Muscle of leg (tissue), 11 donors: ENCODE data around the gene SYNJ2BP. TPM values are rescaled to one million over a fixed set of nuclear protein-coding genes. Genes with fewer than 3 reads are reported as not detected.
A peak's percentile ranks its signal among the peaks of the same experiment; 100 is the strongest.

Experiments used
- DNase-seq: peaks from one replicate; pipeline ENCODE4 v3.0.0; 2013
- H3K27ac ChIP-seq: one replicate; pipeline ENCODE4 v1.5.1; 2013; ENCODE audit warnings: mild to moderate bottlenecking, low read length, control low read depth
- H3K27me3 ChIP-seq: one replicate; pipeline ENCODE4 v1.6.1; 2013; ENCODE audit warnings: low read length; ENCODE audit not compliant: control insufficient read depth, insufficient read depth
- H3K36me3 ChIP-seq: one replicate; pipeline ENCODE4 v1.6.1; 2013; ENCODE audit warnings: low read length; ENCODE audit not compliant: control insufficient read depth, insufficient read depth
- H3K4me1 ChIP-seq: one replicate; pipeline ENCODE4 v1.6.1; 2013; ENCODE audit warnings: low read length; ENCODE audit not compliant: control insufficient read depth, insufficient read depth
- H3K4me3 ChIP-seq: one replicate; pipeline ENCODE4 v1.5.1; 2013; ENCODE audit warnings: low read length, control low read depth
- H3K9me3 ChIP-seq: replicated peaks from 2 replicates; pipeline ENCODE4 v1.6.1; 2013; ENCODE audit warnings: low read depth, low read length; ENCODE audit not compliant: control insufficient read depth
- WGBS: methylation state at CpG from one replicate; pipeline ENCODE4 v1.1.5; 2013; ENCODE audit warnings: missing lambda C conversion rate; ENCODE audit not compliant: insufficient coverage; 5-methylcytosine and 5-hydroxymethylcytosine counted together
- polyA plus RNA-seq, 8 donors: library from polyadenylated mRNA; unstranded; fragments of 120-200 nt; gene quantifications; one replicate each; pipeline versions ENCODE4 v1.2.1 to v1.2.3, GENCODE V29; 2013; ENCODE audit warnings: inconsistent platforms in 1 of 8, low replicate concordance in 1 of 8; ENCODE audit not compliant: insufficient read length in 8 of 8, insufficient read depth in 1 of 8
- total RNA-seq: library from RNA; stranded (reverse); fragments of 120-200 nt; gene quantifications from one replicate; pipeline ENCODE4 v1.2.4, GENCODE V29; 2013

The SYNJ2BP gene
- total and polyA plus RNA-seq, 9 donors = 18.3 to 34.2 (median 22.8) TPM

- DNase-seq = no peak
- H3K27ac ChIP-seq = no peak overlapping the region
- H3K36me3 ChIP-seq = peaks cover 6% of the 10 kb centered on the region
- H3K4me3 ChIP-seq = no peak overlapping the region
- H3K27me3 ChIP-seq = no peaks in the 10 kb centered on the region
- H3K4me1 ChIP-seq = no peaks in the 10 kb centered on the region
- WGBS = 100% methylated on average over 2 of the region's 2 CpGs
- no peaks in the 10 kb centered on the region for H3K9me3 ChIP-seq
These were observed 18.6 kb downstream of the SYNJ2BP start for GRCh38 chr14:70398280-70398679.

- Histone ChIP-seq H3K4me1 (no peaks in the 10 kb centered on the region), H3K36me3 (peaks cover 6% of the 10 kb centered on the region), H3K27ac (no peak overlapping the region), H3K4me3 (no peak overlapping the region), H3K9me3 (no peaks in the 10 kb centered on the region), H3K27me3 (no peaks in the 10 kb centered on the region)
- 100% methylated on average over 2 of the region's 2 CpGs for WGBS
- DNase-seq = no peak
These were observed 19.1 kb downstream of the SYNJ2BP start for GRCh38 chr14:70397746-70398145.

- Histone ChIP-seq H3K27me3 (no peaks in the 10 kb centered on the region), H3K36me3 (peaks cover 6% of the 10 kb centered on the region), H3K9me3 (no peaks in the 10 kb centered on the region), H3K27ac (no peak overlapping the region), H3K4me1 (no peaks in the 10 kb centered on the region), H3K4me3 (no peak overlapping the region)
- no peak for DNase-seq
These were observed 22.1 kb downstream of the SYNJ2BP start for GRCh38 chr14:70394674-70395306.

- Histone ChIP-seq H3K4me3 (no peak overlapping the region), H3K9me3 (no peaks in the 10 kb centered on the region), H3K36me3 (peaks cover under 1% of the 10 kb centered on the region), H3K4me1 (no peaks in the 10 kb centered on the region), H3K27ac (no peak overlapping the region), H3K27me3 (no peaks in the 10 kb centered on the region)
- no CpG with 5 or more reads among the region's 3 CpGs for WGBS
- DNase-seq = no peak
These were observed 24.2 kb downstream of the SYNJ2BP start for GRCh38 chr14:70392676-70393075.

DNA sequence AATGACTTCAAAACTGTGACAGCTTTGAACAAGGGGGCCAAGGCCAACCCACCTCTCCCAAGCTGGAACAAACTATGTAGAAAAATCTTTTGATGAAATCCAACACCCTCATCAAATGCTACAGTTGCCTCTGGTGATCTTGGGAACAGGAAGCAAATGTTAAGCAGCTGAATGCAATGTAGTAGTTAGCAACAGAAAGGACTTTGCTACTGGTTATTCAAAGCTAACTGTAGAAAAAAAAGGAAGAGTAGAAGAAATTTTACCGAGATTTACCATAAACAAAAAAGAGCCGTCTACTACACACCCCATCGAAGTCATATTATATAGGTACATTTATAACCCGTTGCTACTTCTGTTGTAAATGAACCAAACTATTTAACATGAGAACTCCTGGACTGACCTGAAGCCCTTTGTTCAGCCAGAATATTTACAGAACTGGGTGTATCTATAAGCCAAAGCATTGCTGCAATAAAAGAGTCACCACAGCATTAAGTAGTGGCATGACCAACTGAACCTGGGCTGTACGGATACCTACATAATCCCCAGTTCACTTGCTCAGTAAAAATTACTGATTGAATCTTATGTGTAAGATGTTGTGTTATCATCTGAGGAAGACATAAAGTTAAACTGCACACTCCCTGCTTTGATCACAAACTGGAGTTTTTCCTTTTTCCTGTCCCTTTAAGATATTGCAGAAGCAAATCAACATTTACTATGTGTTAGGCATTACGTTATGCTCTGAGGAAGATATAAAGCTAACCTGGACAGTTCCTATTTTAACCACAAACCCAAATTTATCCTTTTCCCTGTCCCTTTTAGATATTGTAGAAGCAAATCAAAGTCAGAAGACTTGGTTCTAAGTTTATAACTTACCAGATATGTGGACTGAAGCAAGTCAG lies 25.1 kb downstream of the SYNJ2BP start:
- Histone ChIP-seq H3K4me3 (no peak overlapping the region), H3K27me3 (no peaks in the 10 kb centered on the region), H3K36me3 (no peaks in the 10 kb centered on the region), H3K9me3 (no peaks in the 10 kb centered on the region), H3K4me1 (no peaks in the 10 kb centered on the region), H3K27ac (no peak overlapping the region)
- WGBS = 100% methylated on average over 1 of the region's 6 CpGs
- peak; percentile 7 for DNase-seq

DNA sequence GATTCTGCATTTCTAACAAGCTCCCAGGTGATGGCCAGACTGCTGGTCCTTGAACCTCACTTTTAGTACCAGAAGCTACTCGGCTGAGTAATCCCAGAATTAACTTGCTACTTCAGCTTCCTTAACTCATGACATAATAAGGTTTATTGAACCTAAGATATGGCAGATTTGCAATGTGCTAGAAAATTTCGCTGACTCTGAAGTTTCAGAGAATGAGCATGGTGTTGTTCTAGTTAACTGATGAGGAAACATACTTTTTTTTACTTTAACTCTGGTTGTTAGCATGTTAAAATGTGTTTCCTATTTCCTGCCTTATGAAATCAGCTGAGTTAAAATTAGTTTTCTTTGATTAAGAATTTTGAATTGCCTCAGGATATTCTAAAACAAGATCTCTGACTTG lies 34.4 kb downstream of the SYNJ2BP start:
- H3K4me3 ChIP-seq = no peak overlapping the region
- H3K27me3 ChIP-seq = no peaks in the 10 kb centered on the region
- H3K4me1 ChIP-seq = no peaks in the 10 kb centered on the region
- H3K36me3 ChIP-seq = peaks cover 3% of the 10 kb centered on the region
- DNase-seq = no peak
- H3K9me3 ChIP-seq = no peaks in the 10 kb centered on the region
- H3K27ac ChIP-seq = no peak overlapping the region
- no CpG with 5 or more reads among the region's 2 CpGs for WGBS

- Histone ChIP-seq H3K27me3 (no peaks in the 10 kb centered on the region), H3K27ac (no peak overlapping the region), H3K4me1 (no peaks in the 10 kb centered on the region), H3K9me3 (no peaks in the 10 kb centered on the region), H3K36me3 (peaks cover 3% of the 10 kb centered on the region), H3K4me3 (no peak overlapping the region)
- no peak for DNase-seq
These were observed 36.1 kb downstream of the SYNJ2BP start for GRCh38 chr14:70380824-70381223.

- peaks cover 8% of the 10 kb centered on the region for H3K36me3 ChIP-seq
These were observed 38.2 kb downstream of the SYNJ2BP start for GRCh38 chr14:70378696-70379095.

More at GRCh38 chr14:70378696-70379095, 38.2 kb downstream of the SYNJ2BP start:
- DNase-seq = no peak
- Histone ChIP-seq H3K4me1 (no peaks in the 10 kb centered on the region), H3K9me3 (no peaks in the 10 kb centered on the region), H3K27ac (no peak overlapping the region), H3K4me3 (no peak overlapping the region), H3K27me3 (no peaks in the 10 kb centered on the region)
- no CpG with 5 or more reads among the region's 1 CpG for WGBS

Other genes starting within 250 kb of the SYNJ2BP start
- 5.5 TPM for gene SLC8A3, start 228.1 kb downstream of the SYNJ2BP start, total RNA-seq
- gene SLC8A3, start 228.1 kb downstream of the SYNJ2BP start, polyA plus RNA-seq = 1 to 10 TPM; 3.6 to 4.9 (median 4.2) TPM
- 53.4 TPM for gene COX16, start 57.4 kb downstream of the SYNJ2BP start, total RNA-seq
- gene COX16, start 57.4 kb downstream of the SYNJ2BP start, polyA plus RNA-seq = 10 to 100 TPM; 47.3 to 71.3 (median 57.5) TPM
- 0.09 TPM for gene ADAM21, start 35.1 kb upstream of the SYNJ2BP start, total RNA-seq
- gene ADAM21, start 35.1 kb upstream of the SYNJ2BP start, polyA plus RNA-seq = under 1 TPM; 0.06 to 0.50 (median 0.27) TPM
- 0.80 TPM for gene ADAM20, start 117.9 kb upstream of the SYNJ2BP start, total RNA-seq
- under 1 TPM in 5 of 8 donors, not detected in 3; 0.05 to 0.13 (median 0.09) TPM for gene ADAM20, start 117.9 kb upstream of the SYNJ2BP start, polyA plus RNA-seq
- 35.9 TPM for gene MED6, start 183.6 kb upstream of the SYNJ2BP start, total RNA-seq
- 10 to 100 TPM; 27.6 to 34.4 (median 31.5) TPM for gene MED6, start 183.6 kb upstream of the SYNJ2BP start, polyA plus RNA-seq
- 4.4 TPM for gene TTC9, start 224.8 kb upstream of the SYNJ2BP start, total RNA-seq
- 1 to 10 TPM; 4.6 to 6.8 (median 5.9) TPM for gene TTC9, start 224.8 kb upstream of the SYNJ2BP start, polyA plus RNA-seq